Kidney (tissue), 14 donors: ENCODE data around the gene PALD1. TPM values are rescaled to one million over a fixed set of nuclear protein-coding genes. Genes with fewer than 3 reads are reported as not detected.

Source experiments
- DNase-seq, 5 donors: peaks; one replicate each; pipeline ENCODE4 v3.0.0-alpha.2; 2013 to 2020
- FAIRE-seq: peaks from 2 replicates; lab custom pipeline; 2012; peaks lifted over from hg19 to GRCh38; lab: Jason Lieb, UNC
- H3K27ac ChIP-seq, 2 donors: one replicate each; pipeline ENCODE4 v1.7.0; 2013; ENCODE audit warnings: low read depth in 2 of 2, low read length in 2 of 2, inconsistent platforms in 1 of 2
- H3K27me3 ChIP-seq: one replicate; pipeline ENCODE4 v1.7.1; 2013; ENCODE audit warnings: low read length, inconsistent platforms; ENCODE audit not compliant: control insufficient read depth, insufficient read depth
- H3K36me3 ChIP-seq, 3 donors: one replicate each; pipeline versions ENCODE4 v1.7.0 to v1.7.1; 2013; ENCODE audit warnings: low read length in 3 of 3, control low read depth in 1 of 3, inconsistent platforms in 1 of 3; ENCODE audit not compliant: insufficient read depth in 3 of 3, control insufficient read depth in 2 of 3
- H3K4me1 ChIP-seq, 3 donors: one replicate each; pipeline versions ENCODE4 v1.7.0 to v1.7.1; 2013; ENCODE audit warnings: low read length in 3 of 3, inconsistent platforms in 1 of 3, low read depth in 1 of 3; ENCODE audit not compliant: control insufficient read depth in 2 of 3, insufficient read depth in 2 of 3
- H3K4me3 ChIP-seq, 3 donors: one replicate each; pipeline versions ENCODE4 v1.7.0 to v1.8.1; 2013; ENCODE audit warnings: low read length in 3 of 3, control low read depth in 1 of 3, inconsistent platforms in 1 of 3
- H3K9ac ChIP-seq, 3 donors: one replicate each; pipeline versions ENCODE4 v1.7.0 to v1.7.1; 2013; ENCODE audit warnings: low read length in 3 of 3, control low read depth in 1 of 3, inconsistent platforms in 1 of 3
- H3K9me3 ChIP-seq, 3 donors: one replicate each; pipeline versions ENCODE4 v1.7.0 to v1.7.1; 2013; ENCODE audit warnings: low read length in 3 of 3, control low read depth in 1 of 3, inconsistent platforms in 1 of 3; ENCODE audit not compliant: control insufficient read depth in 2 of 3, insufficient read depth in 1 of 3
- CTCF ChIP-seq: IDR thresholded peaks from 3 replicates; pipeline ENCODE4 v1.5.1; 2012; ENCODE audit warnings: mild to moderate bottlenecking, moderate library complexity, borderline replicate concordance; ENCODE audit not compliant: insufficient read depth; ENCODE audit errors: extremely low read depth
- intact Hi-C: fragments of 100-400 bp; cut with DNase I; formaldehyde crosslinking; loops from one replicate; pipeline ENCODE4 v1.11.1; 2022
- polyA plus RNA-seq: library from polyadenylated mRNA; stranded (reverse); fragments of 350-450 nt; fragmentation: Illumina TruSeq; extraction: RNeasy Lipid Tissue Mini Kit (QIAGEN cat#74804); gene quantifications from one replicate; pipeline ENCODE4 v1.2.3, GENCODE V29; 2014; ENCODE audit warnings: low read depth, low replicate concordance; ENCODE audit not compliant: insufficient read depth
- total RNA-seq: library from RNA; stranded (reverse); fragmentation: NEBNext Ultra II Directional; extraction: Animal tissue kit (Norgen Biotek cat#: 25700); gene quantifications from one replicate; pipeline ENCODE4 v1.2.1, GENCODE V29; 2021
- donor health status: control.
- donor health status: control.
- donor health status: control.
- donor health status: control.
- donor health status: control.
- donor health status: DM: yes; HTN: yes; CAD: no.
- donor health status: Normal renal cell carcinoma (clear cell type).

PALD1 gene
- total and polyA plus RNA-seq, 2 donors from 2014 or later: 3.0 to 14.4 TPM

GRCh38 chr10:70510904-70511303 is 32.3 kb downstream of the PALD1 start:
- peaks cover 0 to 29% (median 9%) of the 10 kb centered on the region in 3 donors for H3K4me1 ChIP-seq
- no peaks in the 10 kb centered on the region for H3K27me3 ChIP-seq
- no peak for TF ChIP-seq CTCF
- no peaks in the 10 kb centered on the region for H3K36me3 ChIP-seq
- H3K9ac ChIP-seq: no peak overlapping the region
- DNase-seq (no peak), FAIRE-seq (no peak)
- no peak overlapping the region for H3K27ac ChIP-seq
- intact Hi-C loops: no loop called here
- H3K9me3 ChIP-seq: no peaks in the 10 kb centered on the region
- H3K4me3 ChIP-seq: no peak overlapping the region

- DNase-seq (peak in 1 of 5 donors; percentile 45), FAIRE-seq (no peak)
- no peak overlapping the region for H3K27ac ChIP-seq
- intact Hi-C loops: no loop called here
- H3K9ac ChIP-seq: no peak overlapping the region
- H3K36me3 ChIP-seq: no peaks in the 10 kb centered on the region
- H3K4me1 ChIP-seq: peaks cover 0 to 27% (median 9%) of the 10 kb centered on the region in 3 donors
- H3K9me3 ChIP-seq: no peaks in the 10 kb centered on the region
- TF ChIP-seq CTCF: no peak
- H3K4me3 ChIP-seq: no peak overlapping the region
- no peaks in the 10 kb centered on the region for H3K27me3 ChIP-seq
These were observed 33.6 kb downstream of the PALD1 start for GRCh38 chr10:70512149-70512639.

GRCh38 chr10:70513848-70514309 is 35.3 kb downstream of the PALD1 start:
- Histone ChIP-seq H3K36me3 (no peaks in the 10 kb centered on the region), H3K27ac (no peak overlapping the region)

More at GRCh38 chr10:70513848-70514309, 35.3 kb downstream of the PALD1 start:
- TF ChIP-seq CTCF: no peak
- H3K4me3 ChIP-seq: no peak overlapping the region
- H3K27me3 ChIP-seq: no peaks in the 10 kb centered on the region
- H3K9ac ChIP-seq: no peak overlapping the region
- intact Hi-C loops: no loop called here
- FAIRE-seq (no peak), DNase-seq (peak in 1 of 5 donors; percentile 78)
- peaks cover 0 to 21% (median 9%) of the 10 kb centered on the region in 3 donors for H3K4me1 ChIP-seq
- no peaks in the 10 kb centered on the region for H3K9me3 ChIP-seq
